H1 (cell line): ENCODE data around the gene KLHL3. TPM values are rescaled to one million over a fixed set of nuclear protein-coding genes. Genes with fewer than 3 reads are reported as not detected.

Experiments
- KDM1A ChIP-seq: fragments of 200-600, 300-600 bp; sonication (generic); IDR thresholded peaks from 2 replicates; pipeline ENCODE4 v1.7.1; 2016; ENCODE audit warnings: mild to moderate bottlenecking, low read length, borderline replicate concordance
- polyA plus RNA-seq, 7 experiments: library from polyadenylated mRNA; depleted of rRNA in 3 of 7; stranded (reverse) in 5 of 7; unstranded in 2 of 7; fragments of >200 nt in 5 of 7; fragments of 200-250 nt in 2 of 7; gene quantifications; 1 replicate in 5 of 7; 2 replicates in 1 of 7; 4 replicates in 1 of 7; pipeline versions ENCODE4 v1.2.1 to v1.2.3, GENCODE V29; 2011 to 2013; ENCODE audit warnings: missing spikeins in 2 of 7, mixed read lengths in 2 of 7
- total RNA-seq: library from RNA; stranded (reverse); fragmentation: NEBNext Ultra II Directional; extraction: Animal tissue kit (Norgen Biotek cat#: 25700); gene quantifications from 2 replicates; pipeline ENCODE4 v1.2.1, GENCODE V29; 2021

The KLHL3 gene
- total and polyA plus RNA-seq, 2 of the 8 experiments (the other 6 are each of a cell fraction or from before 2014, with no cell fraction given), result 7.4 to 13.7 TPM

DNA sequence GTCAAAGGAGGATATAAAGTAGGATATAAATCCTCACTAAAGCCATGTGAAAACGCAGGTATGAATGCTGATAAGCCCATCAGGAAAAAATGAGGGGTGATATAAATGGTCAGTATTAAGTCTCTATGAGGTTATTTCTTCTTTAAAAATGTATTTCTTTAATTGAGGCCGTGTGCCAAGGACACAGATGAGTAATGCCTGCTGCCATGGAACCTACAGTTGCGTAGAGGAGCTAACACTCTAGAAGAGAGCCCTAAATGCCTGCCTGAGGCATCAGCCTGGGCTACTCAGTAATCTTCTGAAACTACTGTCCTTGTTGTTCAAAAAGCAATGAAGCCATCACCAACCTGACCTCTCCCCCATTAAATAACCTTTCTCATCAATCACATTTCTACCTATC, 84.9 kb downstream of the KLHL3 start (continued):
- no peak for TF ChIP-seq KDM1A
